AG04450 (cell line): ENCODE data around the gene SLCO3A1. TPM values are rescaled to one million over a fixed set of nuclear protein-coding genes. Genes with fewer than 3 reads are reported as not detected.

Experiments
- CTCF ChIA-PET: fragments of 300-600, 350-600 bp; formaldehyde crosslinking; extraction: SDS; loops from one replicate; lab custom pipeline; 2022; ENCODE audit warnings: antibody characterized with exemption, inconsistent platforms; lab: Charles Lee
- POLR2A ChIA-PET: fragments of 350-600 bp; formaldehyde crosslinking; extraction: SDS; loops from one replicate; lab custom pipeline; 2021; ENCODE audit warnings: antibody characterized with exemption, inconsistent platforms; lab: Yijun Ruan, JAX
- DNase-seq: peaks from one replicate; pipeline ENCODE4 v3.0.0-alpha.2; 2011; ENCODE audit warnings: low read depth, low spot score
- H3K27ac ChIP-seq: one replicate; pipeline ENCODE4 v1.5.1; 2012; ENCODE audit warnings: low read depth, low read length, control low read depth
- H3K27me3 ChIP-seq: one replicate; pipeline ENCODE4 v1.6.0; 2012; ENCODE audit warnings: low read length; ENCODE audit not compliant: control insufficient read depth, insufficient read depth
- H3K4me3 ChIP-seq: 2 replicates; pipeline ENCODE4 v1.5.1; 2011; ENCODE audit warnings: mild to moderate bottlenecking, low read depth, low read length, control low read depth
- H3K9me3 ChIP-seq: 2 replicates; pipeline ENCODE4 v1.5.1; 2012; ENCODE audit warnings: low read length; ENCODE audit not compliant: control insufficient read depth, insufficient read depth
- CTCF ChIP-seq: IDR thresholded peaks from 2 replicates; pipeline ENCODE4 v1.5.1; 2011; ENCODE audit warnings: low read depth, low read length, control low read depth, inconsistent platforms
- polyA plus RNA-seq: library from polyadenylated mRNA; depleted of rRNA; stranded (reverse); fragments of >200 nt; gene quantifications from 2 replicates; pipeline ENCODE4 v1.2.3, GENCODE V29; 2011

Gene SLCO3A1
- polyA plus RNA-seq, 1 experiment, result 7.6 TPM

- Histone ChIP-seq H3K27me3 (no peaks in the 10 kb centered on the region), H3K27ac (no peak overlapping the region), H3K4me3 (no peak overlapping the region), H3K9me3 (no peaks in the 10 kb centered on the region)
- POLR2A ChIA-PET, result no interaction called here
- no peak for DNase-seq
- CTCF ChIA-PET, result interaction anchor here (0.7 kb wide), 1 partner anchor 84 kb away, joined by 3 read pairs; no protein-coding TSS in a partner anchor
- TF ChIP-seq CTCF, result no peak
These were observed 159.4 kb downstream of the SLCO3A1 start for GRCh38 chr15:92012881-92013280.

GRCh38 chr15:92014281-92015030 is 160.9 kb downstream of the SLCO3A1 start:
- ChIA-PET POLR2A (no interaction called here), CTCF (no interaction called here)
- no peak for TF ChIP-seq CTCF
- H3K27ac ChIP-seq, result no peak overlapping the region
- no peaks in the 10 kb centered on the region for H3K9me3 ChIP-seq
- no peak for DNase-seq
- H3K4me3 ChIP-seq, result no peak overlapping the region
- no peaks in the 10 kb centered on the region for H3K27me3 ChIP-seq

GRCh38 chr15:92017882-92018534 is 164.5 kb downstream of the SLCO3A1 start:
- H3K27me3 ChIP-seq, result no peaks in the 10 kb centered on the region
- CTCF ChIA-PET, result no interaction called here
- no peaks in the 10 kb centered on the region for H3K9me3 ChIP-seq
- DNase-seq, result no peak
- TF ChIP-seq CTCF, result no peak
- POLR2A ChIA-PET, result no interaction called here
- H3K27ac ChIP-seq, result no peak overlapping the region
- H3K4me3 ChIP-seq, result no peak overlapping the region

- no peak for TF ChIP-seq CTCF
- POLR2A ChIA-PET, result no interaction called here
- CTCF ChIA-PET, result no interaction called here
These were observed 165.2 kb downstream of the SLCO3A1 start for GRCh38 chr15:92018535-92019239.

GRCh38 chr15:92019706-92020105 is 166.2 kb downstream of the SLCO3A1 start:
- CTCF ChIA-PET, result no interaction called here
- POLR2A ChIA-PET, result no interaction called here
- Histone ChIP-seq H3K27ac (no peak overlapping the region), H3K4me3 (no peak overlapping the region), H3K27me3 (no peaks in the 10 kb centered on the region), H3K9me3 (no peaks in the 10 kb centered on the region)
- TF ChIP-seq CTCF, result no peak
- DNase-seq, result no peak

More at GRCh38 chr15:92018535-92019239, 165.2 kb downstream of the SLCO3A1 start:
- Histone ChIP-seq H3K9me3 (no peaks in the 10 kb centered on the region), H3K27ac (no peak overlapping the region), H3K4me3 (no peak overlapping the region), H3K27me3 (no peaks in the 10 kb centered on the region)
- DNase-seq, result no peak
